Lung (tissue), 12 donors: ENCODE measurements around the gene DIS3L2. TPM values are rescaled to one million over a fixed set of nuclear protein-coding genes. Genes with fewer than 3 reads are reported as not detected.

ENCODE experiments used
- ATAC-seq: fragments of 200-7000 bp; cut with Tn5 transposase; one replicate; pipeline ENCODE4 v1.9.1; 2020; ENCODE audit warnings: moderate number of reproducible peaks; ENCODE audit not compliant: insufficient read depth, low FRiP score
- DNase-seq, 3 donors: peaks; one replicate each; pipeline ENCODE4 v3.0.0-alpha.2; 2013 to 2017
- H3K27ac ChIP-seq, 2 donors: one replicate each; pipeline ENCODE4 v1.5.1; 2013; ENCODE audit warnings: mild to moderate bottlenecking in 2 of 2, moderate library complexity in 2 of 2, control low read depth in 1 of 2, inconsistent platforms in 1 of 2, low read depth in 1 of 2, low read length in 1 of 2
- H3K27me3 ChIP-seq, 3 donors: one replicate each; pipeline ENCODE4 v1.5.1; 2013; ENCODE audit warnings: low read length in 2 of 3; ENCODE audit not compliant: control insufficient read depth in 3 of 3, insufficient read depth in 3 of 3
- H3K36me3 ChIP-seq, 4 donors: one replicate each; pipeline ENCODE4 v1.5.1; 2013; ENCODE audit warnings: low read length in 4 of 4, mild to moderate bottlenecking in 1 of 4, moderate library complexity in 1 of 4; ENCODE audit not compliant: control insufficient read depth in 4 of 4, insufficient read depth in 4 of 4
- H3K4me1 ChIP-seq, 5 donors: one replicate each; pipeline ENCODE4 v1.5.1; 2013; ENCODE audit warnings: low read length in 5 of 5, mild to moderate bottlenecking in 2 of 5, moderate library complexity in 1 of 5; ENCODE audit not compliant: control insufficient read depth in 5 of 5, insufficient read depth in 5 of 5
- H3K4me3 ChIP-seq: one replicate; pipeline ENCODE4 v1.5.1; 2013; ENCODE audit warnings: mild to moderate bottlenecking, control low read depth, moderate library complexity
- H3K9ac ChIP-seq, 2 donors: one replicate each; pipeline ENCODE4 v1.5.1; 2013; ENCODE audit warnings: low read length in 2 of 2, control low read depth in 1 of 2; ENCODE audit not compliant: insufficient read depth in 1 of 2
- H3K9me3 ChIP-seq, 4 donors: one replicate each; pipeline ENCODE4 v1.5.1; 2013; ENCODE audit warnings: low read length in 3 of 4, mild to moderate bottlenecking in 1 of 4, moderate library complexity in 1 of 4; ENCODE audit not compliant: control insufficient read depth in 4 of 4, insufficient read depth in 3 of 4
- WGBS, 2 donors: extraction: QIAGEN DNeasy Blood & Tissue Kit; methylation state at CpG; one replicate each; pipeline ENCODE4 v1.1.7; 2013; 5-methylcytosine and 5-hydroxymethylcytosine counted together
- polyA plus RNA-seq, 2 donors: library from polyadenylated mRNA; stranded (reverse); fragments of 200-250 nt; gene quantifications; one replicate each; pipeline ENCODE4 v1.2.1, GENCODE V29; 2013
- total RNA-seq, 2 donors: library from RNA; depleted of rRNA in 1 of 2; stranded (reverse); fragments of >200 nt in 1 of 2; gene quantifications; one replicate each; pipeline ENCODE4 v1.2.1, GENCODE V29; 2014 to 2021
- TF ChIP-seq, protein P1 (sequence below): IDR thresholded peaks from 2 replicates; pipeline ENCODE4 v1.5.1; 2012; ENCODE audit warnings: mild to moderate bottlenecking; ENCODE audit errors: control extremely low read depth, extremely low read depth
- donor health status: control.
- donor health status: control.
- donor health status: Bipolar disorder and iron deficiency.
- donor health status: healthy.
- donor health status: DM: yes; HTN: yes; CAD: no.

The DIS3L2 gene
- total and polyA plus RNA-seq, 4 donors: 12.7 to 41.0 (median 31.1) TPM

DNA sequence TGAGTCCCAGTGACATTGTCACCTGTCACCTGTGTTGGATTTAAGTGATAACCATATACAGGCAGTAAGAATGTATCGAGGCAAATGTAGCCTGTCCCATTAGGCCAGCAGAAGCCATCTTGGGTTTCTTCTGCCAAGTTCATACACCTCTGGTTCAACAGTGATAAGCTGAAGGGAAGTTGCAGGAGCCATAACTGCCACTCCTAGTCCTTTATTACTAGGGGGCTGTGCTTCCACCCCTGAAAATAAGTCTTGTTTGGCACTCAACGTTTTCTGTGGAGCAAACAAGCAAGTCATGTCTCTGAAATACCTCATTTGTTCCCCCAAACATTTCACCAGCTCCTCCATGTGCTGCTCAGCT, 358.9 kb downstream of the DIS3L2 start:
- H3K27me3 ChIP-seq: no peaks in the 10 kb centered on the region
- H3K9me3 ChIP-seq: no peaks in the 10 kb centered on the region
- TF ChIP-seq, protein P1, sequence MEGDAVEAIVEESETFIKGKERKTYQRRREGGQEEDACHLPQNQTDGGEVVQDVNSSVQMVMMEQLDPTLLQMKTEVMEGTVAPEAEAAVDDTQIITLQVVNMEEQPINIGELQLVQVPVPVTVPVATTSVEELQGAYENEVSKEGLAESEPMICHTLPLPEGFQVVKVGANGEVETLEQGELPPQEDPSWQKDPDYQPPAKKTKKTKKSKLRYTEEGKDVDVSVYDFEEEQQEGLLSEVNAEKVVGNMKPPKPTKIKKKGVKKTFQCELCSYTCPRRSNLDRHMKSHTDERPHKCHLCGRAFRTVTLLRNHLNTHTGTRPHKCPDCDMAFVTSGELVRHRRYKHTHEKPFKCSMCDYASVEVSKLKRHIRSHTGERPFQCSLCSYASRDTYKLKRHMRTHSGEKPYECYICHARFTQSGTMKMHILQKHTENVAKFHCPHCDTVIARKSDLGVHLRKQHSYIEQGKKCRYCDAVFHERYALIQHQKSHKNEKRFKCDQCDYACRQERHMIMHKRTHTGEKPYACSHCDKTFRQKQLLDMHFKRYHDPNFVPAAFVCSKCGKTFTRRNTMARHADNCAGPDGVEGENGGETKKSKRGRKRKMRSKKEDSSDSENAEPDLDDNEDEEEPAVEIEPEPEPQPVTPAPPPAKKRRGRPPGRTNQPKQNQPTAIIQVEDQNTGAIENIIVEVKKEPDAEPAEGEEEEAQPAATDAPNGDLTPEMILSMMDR: no peak
- ATAC-seq (no peak), DNase-seq (no peak)
- peaks cover 0 to 4% (median 0%) of the 10 kb centered on the region in 5 donors for H3K4me1 ChIP-seq
- H3K27ac ChIP-seq: no peak overlapping the region
- H3K4me3 ChIP-seq: no peak overlapping the region
- no peak overlapping the region for H3K9ac ChIP-seq
- no peaks in the 10 kb centered on the region for H3K36me3 ChIP-seq
- 44 to 57% methylated on average over 2 of the region's 2 CpGs for WGBS, 2 donors

DNA sequence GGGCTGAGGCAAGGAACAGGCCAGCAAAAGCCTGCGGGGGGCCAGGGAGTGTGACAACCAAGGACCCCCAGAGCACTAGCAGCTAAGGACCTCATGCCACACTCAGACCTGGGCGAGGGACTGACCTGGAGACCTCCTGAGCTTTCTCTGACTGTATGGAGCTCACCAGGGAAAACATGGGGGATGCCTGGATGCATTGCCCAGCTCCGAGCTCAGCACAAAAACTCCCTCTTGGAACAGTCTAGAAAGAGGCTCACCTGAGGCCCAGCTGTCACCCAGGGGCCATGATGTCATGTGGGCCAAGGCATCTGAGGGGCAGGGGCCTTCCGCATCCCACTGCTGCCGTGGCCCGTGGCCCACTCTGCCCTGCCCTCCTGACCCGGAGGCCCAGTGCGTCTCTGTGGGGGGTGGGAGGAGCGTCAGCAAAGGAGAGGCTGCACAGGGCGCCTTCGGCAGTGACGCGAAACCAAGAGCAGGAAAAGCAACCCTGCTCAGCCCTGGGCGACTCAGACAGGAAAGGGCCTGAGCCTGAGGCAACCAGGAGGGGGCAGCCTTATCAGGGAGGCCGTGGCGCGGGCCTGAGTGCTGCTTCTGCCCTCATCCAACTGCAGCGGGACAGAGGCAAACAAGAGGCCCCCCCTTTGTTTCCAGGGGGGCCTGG, 359.8 kb downstream of the DIS3L2 start:
- Histone ChIP-seq H3K27me3 (no peaks in the 10 kb centered on the region), H3K36me3 (no peaks in the 10 kb centered on the region), H3K4me3 (no peak overlapping the region), H3K9me3 (no peaks in the 10 kb centered on the region), H3K4me1 (peaks cover 0 to 4% (median 0%) of the 10 kb centered on the region in 5 donors), H3K9ac (no peak overlapping the region), H3K27ac (no peak overlapping the region)
- ATAC-seq: no peak
- no peak for DNase-seq
- TF ChIP-seq, protein P1: no peak
- 88 to 89% methylated on average over 18 of the region's 18 CpGs for WGBS, 2 donors

DNA sequence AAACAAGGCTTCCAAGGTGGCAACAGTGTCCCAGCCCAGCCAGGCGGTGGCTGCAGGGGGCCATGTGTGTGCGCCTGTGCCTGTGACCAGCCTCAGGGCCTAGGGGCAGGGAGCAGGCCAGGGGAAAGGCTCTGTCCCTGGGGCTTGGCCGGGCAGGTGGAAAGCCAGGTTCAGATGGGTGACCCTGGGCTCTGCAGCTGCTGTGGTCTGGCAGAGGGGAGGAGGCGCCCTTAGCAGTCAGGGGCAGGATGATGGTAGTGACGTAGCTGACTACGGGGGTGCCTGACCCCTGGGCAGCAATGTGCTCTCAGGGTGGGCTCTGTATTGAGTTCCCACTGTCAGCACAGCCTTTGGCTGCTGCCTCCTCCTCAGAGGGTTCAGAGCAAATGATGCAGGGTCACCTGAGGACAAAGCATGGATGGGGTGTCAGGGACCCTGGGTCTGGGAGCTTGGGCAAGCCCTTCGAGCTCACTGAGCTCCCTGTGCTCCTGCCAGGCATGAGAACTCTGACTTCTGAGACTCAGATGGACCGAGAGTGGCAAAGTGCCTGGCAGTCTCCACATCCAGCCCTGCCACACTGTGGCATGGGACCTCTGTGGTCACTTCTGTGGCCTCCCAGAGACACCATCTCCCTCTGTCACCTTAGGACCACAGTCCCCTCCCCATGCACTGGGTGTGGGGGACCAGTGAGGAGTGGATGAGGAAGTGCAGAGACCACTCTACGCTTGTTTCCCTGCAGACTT, 360.5 kb downstream of the DIS3L2 start:
- TF ChIP-seq, protein P1: no peak
- DNase-seq (no peak), ATAC-seq (no peak)
- Histone ChIP-seq H3K9me3 (no peaks in the 10 kb centered on the region), H3K27ac (no peak overlapping the region), H3K27me3 (no peaks in the 10 kb centered on the region), H3K9ac (no peak overlapping the region), H3K4me1 (peaks cover 0 to 4% (median 0%) of the 10 kb centered on the region in 5 donors), H3K4me3 (no peak overlapping the region), H3K36me3 (no peaks in the 10 kb centered on the region)
- 91 to 92% methylated on average over 8 to 9 of the region's 9 CpGs for WGBS, 2 donors
